ENCODE data around the gene AGL.
"Not testable (repeated sequence)": the region's sequence is repeated elsewhere in the genome, so short reads cannot be mapped to it uniquely, and the experiment has no call there.

The AGL gene

DNA sequence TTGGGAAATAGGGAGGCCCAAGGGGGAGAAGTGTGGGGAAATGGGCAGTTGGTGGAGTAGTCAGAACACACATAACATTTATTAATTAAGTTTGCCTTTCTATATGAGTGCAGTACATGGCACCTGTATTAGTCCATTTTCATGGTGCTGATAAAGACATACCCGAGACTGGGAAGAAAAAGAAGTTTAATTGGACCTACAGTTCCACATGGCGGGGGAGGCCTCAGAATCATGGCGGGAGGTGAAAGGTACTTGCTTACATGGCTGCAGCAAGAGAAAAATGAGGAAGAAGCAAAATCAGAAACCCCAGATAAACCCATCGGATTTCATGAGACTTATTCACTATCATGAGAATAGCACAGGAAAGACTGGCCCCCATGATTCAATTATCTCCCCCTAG lies 118.1 kb downstream of the AGL start:
- DNase-seq (ENCODE audit: insufficient read length, low spot score) (no peak), FAIRE-seq (no peak)
- TF ChIP-seq SPI1 (IDR thresholded peaks at IDR 0.05; ENCODE audit: low read depth, low read length) = no peak
- TF ChIP-seq POLR2A (IDR thresholded peaks at IDR 0.05; ENCODE audit: low read depth, low read length) = no peak

DNA sequence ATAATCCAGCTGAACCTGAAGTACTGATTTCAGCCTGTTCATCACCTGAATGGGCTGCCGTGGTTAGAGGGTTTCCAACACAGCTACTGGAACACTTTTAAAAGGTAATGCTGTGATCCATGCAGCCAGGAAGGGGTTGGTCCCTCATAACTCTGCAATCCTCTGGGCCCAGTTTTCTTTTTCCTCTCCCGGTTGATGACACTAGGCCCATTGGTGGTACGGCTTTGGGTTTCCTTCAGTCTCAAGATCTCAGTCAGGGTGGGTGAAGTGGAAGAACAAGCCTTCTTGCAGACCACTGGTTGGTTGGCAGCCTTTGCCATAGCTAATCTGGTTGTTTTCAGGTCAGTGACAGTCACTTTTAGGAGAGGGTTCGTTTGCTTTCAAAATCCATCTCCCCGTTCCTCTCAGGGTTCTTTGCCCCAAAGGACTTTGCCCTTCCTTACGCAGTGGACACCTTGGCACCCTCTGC lies 119.1 kb downstream of the AGL start:
- TF ChIP-seq TAF1 (IDR thresholded peaks at IDR 0.05; ENCODE audit: low read depth, low read length) = no peak
- no peak for TF ChIP-seq POLR2AphosphoS5 (IDR thresholded peaks at IDR 0.05; ENCODE audit: low read depth, low read length)
- no peak for TF ChIP-seq PAX5 (IDR thresholded peaks at IDR 0.05; ENCODE audit: insufficient read depth, low read length, severe bottlenecking)
- no peak for TF ChIP-seq SPI1 (IDR thresholded peaks at IDR 0.05; ENCODE audit: low read depth, low read length)
- TF ChIP-seq POLR2A (IDR thresholded peaks at IDR 0.05; ENCODE audit: low read depth, low read length) = no peak
- no peak for TF ChIP-seq POU2F2 (IDR thresholded peaks at IDR 0.05; ENCODE audit: low read depth, low read length)
- DNase-seq (ENCODE audit: insufficient read length, low spot score) (peak; percentile 9), FAIRE-seq (no peak)

DNA sequence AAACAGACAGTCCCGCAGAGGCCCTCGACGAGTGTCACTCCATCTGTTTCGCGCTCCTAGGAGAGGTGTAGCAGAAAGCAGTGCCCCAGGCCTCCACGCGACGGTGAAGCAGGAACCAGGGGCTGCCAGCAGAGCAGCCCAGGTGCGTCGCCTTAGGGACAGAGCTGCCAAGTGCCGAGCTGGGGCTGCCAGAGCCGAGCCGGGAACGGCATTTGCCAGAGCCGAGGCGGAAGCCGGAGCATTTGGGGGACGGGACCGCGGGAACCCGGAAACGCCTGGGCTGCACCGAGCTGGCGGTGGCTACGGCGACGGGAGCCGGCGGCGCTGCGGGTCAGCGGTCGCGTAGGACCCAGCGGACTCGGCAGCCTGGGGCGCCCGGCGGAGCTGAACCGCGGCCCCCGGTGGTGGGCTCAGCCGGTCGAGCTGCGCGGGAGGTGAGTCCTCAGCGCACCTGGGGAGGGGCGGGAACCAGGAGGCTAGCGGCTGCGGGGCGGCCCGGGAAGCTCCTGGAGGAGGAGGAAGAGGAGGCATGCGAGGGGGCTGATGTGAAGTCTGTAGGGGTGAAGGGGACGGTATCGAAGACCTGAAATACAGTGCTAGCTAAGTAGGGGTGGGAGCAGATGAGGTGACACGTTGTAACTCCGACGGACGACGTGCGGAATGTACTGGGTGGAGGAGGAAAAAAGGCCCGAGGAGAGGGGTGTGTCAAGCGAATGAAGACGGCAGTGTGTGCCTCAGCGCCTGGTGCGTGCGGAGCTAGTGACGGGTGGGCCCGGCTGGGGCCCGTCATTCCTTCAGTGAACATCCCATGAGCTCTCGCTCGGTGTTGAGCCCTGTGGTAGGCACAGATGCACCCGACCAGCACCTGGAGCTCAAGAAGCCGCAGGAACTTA lies 119.8 kb downstream of the AGL start, which contains the start of gene SLC35A3:
Gene SLC35A3, plus strand, starts transcription at position 268 of the 893 bp plus-strand sequence. CDS start 23,559 bp downstream, outside the sequence.
- FAIRE-seq (peak; percentile 90), DNase-seq (ENCODE audit: insufficient read length, low spot score) (peak; percentile 81)
- TF ChIP-seq POLR2A (IDR thresholded peaks at IDR 0.05; ENCODE audit: low read depth, low read length) (peak; percentile 34; the same call in 1 of the 2 replicates), POLR2AphosphoS5 (IDR thresholded peaks at IDR 0.05; ENCODE audit: low read depth, low read length) (peak; percentile 79; the same call in 1 of the 2 replicates), POU2F2 (IDR thresholded peaks at IDR 0.05; ENCODE audit: low read depth, low read length) (0 out of 2 replicates have a peak, but pooled peaks have one; percentile 64), PAX5 (IDR thresholded peaks at IDR 0.05; ENCODE audit: insufficient read depth, low read length, severe bottlenecking) (peak; percentile 11), SPI1 (IDR thresholded peaks at IDR 0.05; ENCODE audit: low read depth, low read length) (0 out of 2 replicates have a peak, but pooled peaks have one; percentile 0), TAF1 (IDR thresholded peaks at IDR 0.05; ENCODE audit: low read depth, low read length) (peak; percentile 94)

DNA sequence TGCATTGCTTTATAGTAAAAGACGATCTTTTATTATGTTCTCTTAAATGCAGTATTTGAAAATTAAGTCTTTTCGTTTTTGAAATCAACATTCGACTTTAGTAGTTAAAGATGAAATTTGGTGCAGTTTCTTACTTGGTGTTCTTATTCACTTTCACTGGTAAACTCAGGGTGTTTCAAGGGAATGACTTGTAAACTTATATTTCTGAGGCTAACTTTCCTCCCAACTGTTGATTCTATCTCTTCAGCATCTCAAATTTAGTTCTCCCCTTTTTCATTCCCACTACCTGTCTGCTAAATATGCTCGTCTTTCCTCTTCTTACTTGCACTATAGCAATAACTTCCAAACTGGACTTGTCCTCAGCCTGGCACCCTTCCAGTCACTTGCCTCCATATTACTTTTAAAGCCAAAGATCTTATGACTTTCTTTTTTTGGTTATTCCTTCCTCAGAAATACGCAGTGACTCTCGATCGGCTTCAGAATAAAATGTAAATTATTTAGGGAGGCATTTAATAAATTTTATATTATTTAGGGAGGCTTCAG lies 120.6 kb downstream of the AGL start:
- TF ChIP-seq PAX5 (IDR thresholded peaks at IDR 0.05; ENCODE audit: insufficient read depth, low read length, severe bottlenecking) (no peak), POLR2AphosphoS5 (IDR thresholded peaks at IDR 0.05; ENCODE audit: low read depth, low read length) (no peak), SPI1 (IDR thresholded peaks at IDR 0.05; ENCODE audit: low read depth, low read length) (no peak), POU2F2 (IDR thresholded peaks at IDR 0.05; ENCODE audit: low read depth, low read length) (no peak), POLR2A (IDR thresholded peaks at IDR 0.05; ENCODE audit: low read depth, low read length) (no peak), TAF1 (IDR thresholded peaks at IDR 0.05; ENCODE audit: low read depth, low read length) (no peak)
- FAIRE-seq (no peak), DNase-seq (ENCODE audit: insufficient read length, low spot score) (no peak)

DNA sequence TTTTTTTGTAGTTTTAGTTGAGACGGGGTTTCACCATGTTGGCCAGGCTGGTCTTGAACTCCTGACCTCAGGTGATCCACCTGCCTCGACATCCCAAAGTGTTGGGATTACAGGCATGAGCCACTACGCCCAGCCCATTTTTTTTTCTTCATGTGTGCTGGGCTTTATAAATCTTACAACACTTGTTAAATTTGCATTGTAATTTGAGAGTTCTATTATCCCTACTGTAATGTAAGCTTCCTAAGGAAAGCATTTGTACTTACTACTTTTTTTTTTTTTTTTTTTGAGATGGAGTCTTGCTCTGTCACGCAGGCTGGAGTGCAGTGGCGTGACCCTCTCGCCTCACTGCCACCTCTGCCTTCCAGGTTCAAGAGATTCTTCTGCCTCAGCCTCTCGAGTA lies 121.9 kb downstream of the AGL start:
- DNase-seq (ENCODE audit: insufficient read length, low spot score); FAIRE-seq: not testable (repeated sequence)
